ENCODE measurements around the gene RFX1. TPM values are rescaled to one million over a fixed set of nuclear protein-coding genes. Genes with fewer than 3 reads are reported as not detected.
"Not testable (repeated sequence)": the region's sequence is repeated elsewhere in the genome, so short reads cannot be mapped to it uniquely, and the experiment has no call there.

Gene RFX1
- total and polyA plus RNA-seq, 9 of the 15 experiments (the other 6 are each of a cell fraction or from before 2014, with no cell fraction given): 0.14 to 19.3 (median 1.2) TPM

GRCh38 chr19:13967206-13967605 is 38.9 kb downstream of the RFX1 start:
- WGBS (ENCODE audit: insufficient coverage, low coverage, missing lambda C conversion rate): 78% methylated on average over 7 of the region's 8 CpGs
- H3K79me2 ChIP-seq (ENCODE audit: control insufficient read depth, insufficient read depth, low read length); H3K9me1 ChIP-seq (ENCODE audit: control insufficient read depth, insufficient read depth, low read length); in situ Hi-C loops (cut with MboI); H3K27ac ChIP-seq (ENCODE audit: extremely low read depth, low read depth, low read length); ATAC-seq; BruUV-seq (replicated peaks); FAIRE-seq; DNase-seq (ENCODE audit: extremely low read depth in 1 of 4, low spot score in 3 of 4); H3K4me2 ChIP-seq (ENCODE audit: insufficient read depth, low read length); H3K4me3 ChIP-seq; H2AFZ ChIP-seq (ENCODE audit: low read depth, low read length); H3K9me3 ChIP-seq (replicated peaks; ENCODE audit: control insufficient read depth, insufficient read depth, low read depth, low read length); H3K27me3 ChIP-seq (ENCODE audit: control insufficient read depth in 2 of 2, insufficient read depth in 2 of 2, low read length in 2 of 2); H3K9ac ChIP-seq (ENCODE audit: insufficient read depth in 1 of 2, low read depth in 2 of 2, low read length in 2 of 2); H4K20me1 ChIP-seq (replicated peaks; ENCODE audit: control insufficient read depth, insufficient read depth, low read length); intact Hi-C loops (cut with micrococcal nuclease): not testable (repeated sequence)
- Histone ChIP-seq H3K36me3 (ENCODE audit: control insufficient read depth, insufficient read depth, low read length) (peaks cover 68% of the 10 kb centered on the region; the same call in 2 of the 3 replicates), H3K4me1 (replicated peaks in 1 of 2; ENCODE audit: control insufficient read depth in 2 of 2, insufficient read depth in 2 of 2, low read length in 2 of 2) (peaks cover 0 to 20% of the 10 kb centered on the region in 2 experiments; a peak in 2 of 5 replicates)
- peak; percentile 51 for TF ChIP-seq ZNF121 (CRISPR knock-in tag; conservative IDR thresholded peaks at IDR 0.05)
- CTCF ChIA-PET (ENCODE audit: low intra/inter-chr PET ratio): interaction anchor here (0.6 kb wide), 1 partner anchor 37 kb away, joined by 3 read pairs; no protein-coding TSS in a partner anchor
- POLR2A ChIA-PET: interaction anchor here (1.6 kb wide), 1 partner anchor 12 kb away, joined by 3 read pairs; no protein-coding TSS in a partner anchor

DNA sequence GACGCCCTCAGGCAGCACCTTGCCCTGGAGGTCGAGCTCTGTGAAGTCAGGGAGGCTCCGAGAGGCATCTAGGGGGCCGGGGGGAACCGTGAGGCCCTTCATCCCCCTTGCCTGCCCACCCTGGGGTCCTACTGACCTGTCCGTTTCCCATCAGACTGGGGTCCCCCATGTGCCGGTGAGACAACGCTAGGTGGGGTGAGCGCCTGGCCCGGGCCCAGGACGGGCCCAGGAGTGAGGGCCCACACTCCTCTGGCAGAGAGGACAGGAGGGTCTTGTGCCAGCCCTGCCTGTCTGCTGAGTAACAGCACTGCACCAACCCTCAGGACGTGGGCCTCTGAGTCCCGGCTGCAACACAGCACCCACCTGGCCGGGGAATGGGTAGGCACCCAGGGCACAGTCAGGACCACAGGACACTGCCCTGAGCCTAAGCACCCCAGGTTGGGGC is 39.4 kb downstream of the RFX1 start:
- Histone ChIP-seq H4K20me1 (replicated peaks; ENCODE audit: control insufficient read depth, insufficient read depth, low read length) (no peaks in the 10 kb centered on the region), H3K4me1 (replicated peaks in 1 of 2; ENCODE audit: control insufficient read depth in 2 of 2, insufficient read depth in 2 of 2, low read length in 2 of 2) (peaks cover 0 to 23% of the 10 kb centered on the region in 2 experiments; a peak in 2 of 5 replicates), H3K9me1 (ENCODE audit: control insufficient read depth, insufficient read depth, low read length) (no peaks in the 10 kb centered on the region), H3K36me3 (ENCODE audit: control insufficient read depth, insufficient read depth, low read length) (peaks cover 72% of the 10 kb centered on the region; the same call in 2 of the 3 replicates), H2AFZ (ENCODE audit: low read depth, low read length) (no peak overlapping the region), H3K27ac (ENCODE audit: extremely low read depth, low read depth, low read length) (no peak overlapping the region), H3K79me2 (ENCODE audit: control insufficient read depth, insufficient read depth, low read length) (no peaks in the 10 kb centered on the region), H3K27me3 (ENCODE audit: control insufficient read depth in 2 of 2, insufficient read depth in 2 of 2, low read length in 2 of 2) (no peaks in the 10 kb centered on the region), H3K4me2 (ENCODE audit: insufficient read depth, low read length) (no peak overlapping the region), H3K4me3 (no peak overlapping the region), H3K9ac (ENCODE audit: insufficient read depth in 1 of 2, low read depth in 2 of 2, low read length in 2 of 2) (no peak overlapping the region), H3K9me3 (replicated peaks; ENCODE audit: control insufficient read depth, insufficient read depth, low read depth, low read length) (no peaks in the 10 kb centered on the region)
- ChIA-PET POLR2A (no interaction called here), CTCF (ENCODE audit: low intra/inter-chr PET ratio) (interaction anchor here (0.6 kb wide), 1 partner anchor 38 kb away, joined by 3 read pairs; no protein-coding TSS in a partner anchor)
- no TSS peak for BruUV-seq (replicated peaks)
- FAIRE-seq (no peak), DNase-seq (ENCODE audit: extremely low read depth in 1 of 4, low spot score in 3 of 4) (no peak), ATAC-seq (no peak)
- in situ Hi-C loops (cut with MboI) (no loop called here), intact Hi-C loops (cut with micrococcal nuclease) (no loop called here)
- WGBS (ENCODE audit: insufficient coverage, low coverage, missing lambda C conversion rate): 88% methylated on average over 5 of the region's 14 CpGs
- TF ChIP-seq, protein P1, sequence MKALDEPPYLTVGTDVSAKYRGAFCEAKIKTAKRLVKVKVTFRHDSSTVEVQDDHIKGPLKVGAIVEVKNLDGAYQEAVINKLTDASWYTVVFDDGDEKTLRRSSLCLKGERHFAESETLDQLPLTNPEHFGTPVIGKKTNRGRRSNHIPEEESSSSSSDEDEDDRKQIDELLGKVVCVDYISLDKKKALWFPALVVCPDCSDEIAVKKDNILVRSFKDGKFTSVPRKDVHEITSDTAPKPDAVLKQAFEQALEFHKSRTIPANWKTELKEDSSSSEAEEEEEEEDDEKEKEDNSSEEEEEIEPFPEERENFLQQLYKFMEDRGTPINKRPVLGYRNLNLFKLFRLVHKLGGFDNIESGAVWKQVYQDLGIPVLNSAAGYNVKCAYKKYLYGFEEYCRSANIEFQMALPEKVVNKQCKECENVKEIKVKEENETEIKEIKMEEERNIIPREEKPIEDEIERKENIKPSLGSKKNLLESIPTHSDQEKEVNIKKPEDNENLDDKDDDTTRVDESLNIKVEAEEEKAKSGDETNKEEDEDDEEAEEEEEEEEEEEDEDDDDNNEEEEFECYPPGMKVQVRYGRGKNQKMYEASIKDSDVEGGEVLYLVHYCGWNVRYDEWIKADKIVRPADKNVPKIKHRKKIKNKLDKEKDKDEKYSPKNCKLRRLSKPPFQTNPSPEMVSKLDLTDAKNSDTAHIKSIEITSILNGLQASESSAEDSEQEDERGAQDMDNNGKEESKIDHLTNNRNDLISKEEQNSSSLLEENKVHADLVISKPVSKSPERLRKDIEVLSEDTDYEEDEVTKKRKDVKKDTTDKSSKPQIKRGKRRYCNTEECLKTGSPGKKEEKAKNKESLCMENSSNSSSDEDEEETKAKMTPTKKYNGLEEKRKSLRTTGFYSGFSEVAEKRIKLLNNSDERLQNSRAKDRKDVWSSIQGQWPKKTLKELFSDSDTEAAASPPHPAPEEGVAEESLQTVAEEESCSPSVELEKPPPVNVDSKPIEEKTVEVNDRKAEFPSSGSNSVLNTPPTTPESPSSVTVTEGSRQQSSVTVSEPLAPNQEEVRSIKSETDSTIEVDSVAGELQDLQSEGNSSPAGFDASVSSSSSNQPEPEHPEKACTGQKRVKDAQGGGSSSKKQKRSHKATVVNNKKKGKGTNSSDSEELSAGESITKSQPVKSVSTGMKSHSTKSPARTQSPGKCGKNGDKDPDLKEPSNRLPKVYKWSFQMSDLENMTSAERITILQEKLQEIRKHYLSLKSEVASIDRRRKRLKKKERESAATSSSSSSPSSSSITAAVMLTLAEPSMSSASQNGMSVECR (CRISPR knock-in tag; IDR thresholded peaks at IDR 0.05): no peak
- TF ChIP-seq FOXK1 (CRISPR knock-in tag; IDR thresholded peaks at IDR 0.05; ENCODE audit: borderline replicate concordance) (no peak), CSDE1 (IDR thresholded peaks at IDR 0.05) (no peak), ELF4 (CRISPR knock-in tag; IDR thresholded peaks at IDR 0.05) (no peak), TCF7L2 (IDR thresholded peaks at IDR 0.05; ENCODE audit: low read depth, low read length) (no peak), PCBP1 (IDR thresholded peaks at IDR 0.05; ENCODE audit: low read depth, low read length, poor library complexity, severe bottlenecking) (no peak), GABPA (tag; conservative IDR thresholded peaks at IDR 0.05; ENCODE audit: low read depth) (no peak), HOXB6 (CRISPR knock-in tag; IDR thresholded peaks at IDR 0.05; ENCODE audit: borderline replicate concordance) (no peak), LEF1 (IDR thresholded peaks at IDR 0.05) (no peak), ZNF830 (CRISPR knock-in tag; IDR thresholded peaks at IDR 0.05) (no peak), TCF3 (CRISPR knock-in tag; IDR thresholded peaks at IDR 0.05) (no peak), TFAM (CRISPR knock-in tag; conservative IDR thresholded peaks at IDR 0.05) (no peak)
